Thoracic aorta endothelial cell (primary cell): ENCODE measurements around the gene TRPC1. TPM values are rescaled to one million over a fixed set of nuclear protein-coding genes. Genes with fewer than 3 reads are reported as not detected.

Experiments used
- small RNA-seq: library from RNA; depleted of rRNA; stranded (forward); fragments of <200 nt; gene quantifications from one replicate; pipeline ENCODE3, GENCODE V24; 2012
- total RNA-seq: library from RNA; depleted of rRNA; stranded (reverse); fragments of >200 nt; gene quantifications from 2 replicates; pipeline ENCODE4 v1.2.3, GENCODE V29; 2012

The TRPC1 gene
- total RNA-seq, result 13.8 and 18.0 TPM in 2 replicates

GRCh38 chr3:142723968-142724681 is at the start of gene TRPC1:
Gene TRPC1 (plus strand): TSS chr3:142724034. CDS start chr3:142724560, 526 bp downstream.

Small RNA genes lying within 50 kb of the gene (small RNA-seq; reads per million reads assigned to genes)
- gene RNU7-47P, result not detected

Other genes starting within 250 kb of the TRPC1 start
- gene ATR, start 145.3 kb upstream of the TRPC1 start, total RNA-seq, result 41.2 and 49.1 TPM in 2 replicates
- 2.4 and 3.3 TPM in 2 replicates for gene PLS1, start 127.6 kb upstream of the TRPC1 start, total RNA-seq
- 1.3 and 2.5 TPM in 2 replicates for gene PCOLCE2, start 165.0 kb downstream of the TRPC1 start, total RNA-seq
- gene PAQR9, start 239.6 kb downstream of the TRPC1 start, total RNA-seq, result not detected in 2 replicates